ENCODE measurements around the gene LIPT2.

The LIPT2 gene

DNA sequence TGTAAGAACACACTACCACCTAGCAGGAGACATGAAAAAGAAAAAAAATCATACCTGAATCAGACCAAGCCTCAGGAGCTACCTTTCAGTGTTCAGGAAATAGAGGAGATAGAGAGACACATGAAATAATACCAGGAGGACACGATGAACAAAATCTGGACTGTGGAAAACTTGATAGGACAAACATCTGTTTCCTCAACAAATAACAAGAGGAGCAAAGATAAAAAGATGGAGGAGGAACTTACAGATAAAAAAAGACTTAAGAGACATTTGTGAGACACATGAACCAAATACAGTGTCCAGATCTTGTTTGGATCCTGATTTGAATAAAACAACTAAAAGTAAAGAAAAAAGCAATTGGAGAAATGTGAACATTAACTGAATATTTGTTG lies 13.8 kb downstream of the LIPT2 start:
- TF ChIP-seq RAD21 (IDR thresholded peaks at IDR 0.05; ENCODE audit: low read depth) (no peak), YY1 (IDR thresholded peaks at IDR 0.05; ENCODE audit: low read depth) (no peak), NFIC (IDR thresholded peaks at IDR 0.05) (no peak), CEBPB (IDR thresholded peaks at IDR 0.05) (no peak)
- TF ChIP-seq, protein P1, sequence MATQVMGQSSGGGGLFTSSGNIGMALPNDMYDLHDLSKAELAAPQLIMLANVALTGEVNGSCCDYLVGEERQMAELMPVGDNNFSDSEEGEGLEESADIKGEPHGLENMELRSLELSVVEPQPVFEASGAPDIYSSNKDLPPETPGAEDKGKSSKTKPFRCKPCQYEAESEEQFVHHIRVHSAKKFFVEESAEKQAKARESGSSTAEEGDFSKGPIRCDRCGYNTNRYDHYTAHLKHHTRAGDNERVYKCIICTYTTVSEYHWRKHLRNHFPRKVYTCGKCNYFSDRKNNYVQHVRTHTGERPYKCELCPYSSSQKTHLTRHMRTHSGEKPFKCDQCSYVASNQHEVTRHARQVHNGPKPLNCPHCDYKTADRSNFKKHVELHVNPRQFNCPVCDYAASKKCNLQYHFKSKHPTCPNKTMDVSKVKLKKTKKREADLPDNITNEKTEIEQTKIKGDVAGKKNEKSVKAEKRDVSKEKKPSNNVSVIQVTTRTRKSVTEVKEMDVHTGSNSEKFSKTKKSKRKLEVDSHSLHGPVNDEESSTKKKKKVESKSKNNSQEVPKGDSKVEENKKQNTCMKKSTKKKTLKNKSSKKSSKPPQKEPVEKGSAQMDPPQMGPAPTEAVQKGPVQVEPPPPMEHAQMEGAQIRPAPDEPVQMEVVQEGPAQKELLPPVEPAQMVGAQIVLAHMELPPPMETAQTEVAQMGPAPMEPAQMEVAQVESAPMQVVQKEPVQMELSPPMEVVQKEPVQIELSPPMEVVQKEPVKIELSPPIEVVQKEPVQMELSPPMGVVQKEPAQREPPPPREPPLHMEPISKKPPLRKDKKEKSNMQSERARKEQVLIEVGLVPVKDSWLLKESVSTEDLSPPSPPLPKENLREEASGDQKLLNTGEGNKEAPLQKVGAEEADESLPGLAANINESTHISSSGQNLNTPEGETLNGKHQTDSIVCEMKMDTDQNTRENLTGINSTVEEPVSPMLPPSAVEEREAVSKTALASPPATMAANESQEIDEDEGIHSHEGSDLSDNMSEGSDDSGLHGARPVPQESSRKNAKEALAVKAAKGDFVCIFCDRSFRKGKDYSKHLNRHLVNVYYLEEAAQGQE (IDR thresholded peaks at IDR 0.05; ENCODE audit: low read depth), result no peak

- TF ChIP-seq CEBPB (IDR thresholded peaks at IDR 0.05), result peak; percentile 67
- TF ChIP-seq ZBTB7A (IDR thresholded peaks at IDR 0.05; ENCODE audit: low read depth), result no peak
Measured at GRCh38 chr11:74478877-74479731, 14.4 kb downstream of the LIPT2 start.

DNA sequence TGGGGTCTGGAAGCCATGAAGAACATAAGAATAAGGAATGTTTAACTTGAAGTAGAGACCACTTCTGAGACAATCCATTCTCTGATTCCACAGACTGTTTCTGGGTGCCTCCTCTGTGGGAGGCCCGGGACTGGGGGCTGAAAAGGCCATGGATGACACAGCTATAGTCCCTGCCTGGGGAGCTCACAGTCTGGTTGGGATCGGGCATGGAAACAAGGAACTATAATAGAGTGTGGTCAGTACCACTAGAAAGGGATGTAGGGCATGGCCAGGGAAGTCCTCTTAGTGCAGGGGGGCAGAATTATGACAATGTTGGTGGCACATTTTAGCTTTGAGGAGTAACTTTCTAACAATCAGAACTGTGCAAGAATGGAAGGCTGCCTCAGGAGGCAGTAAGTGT lies 17.0 kb downstream of the LIPT2 start:
- TF ChIP-seq TAF1 (IDR thresholded peaks at IDR 0.05; ENCODE audit: low read depth), result no peak
- no peak for TF ChIP-seq TEAD4 (IDR thresholded peaks at IDR 0.05)
- TF ChIP-seq TCF12 (IDR thresholded peaks at IDR 0.05; ENCODE audit: low read depth), result no peak
- no peak for TF ChIP-seq MAX (IDR thresholded peaks at IDR 0.05)
- no peak for TF ChIP-seq FOXM1 (IDR thresholded peaks at IDR 0.05; ENCODE audit: borderline replicate concordance, low read depth)
- TF ChIP-seq, protein P1 (IDR thresholded peaks at IDR 0.05; ENCODE audit: low read depth), result no peak
- TF ChIP-seq EGR1 (IDR thresholded peaks at IDR 0.05), result no peak
- no peak for TF ChIP-seq USF1 (IDR thresholded peaks at IDR 0.05)
- TF ChIP-seq NFIC (IDR thresholded peaks at IDR 0.05), result no peak
- no peak for TF ChIP-seq CEBPB (IDR thresholded peaks at IDR 0.05)
- no peak for TF ChIP-seq CREB1 (IDR thresholded peaks at IDR 0.05; ENCODE audit: low read depth)
- TF ChIP-seq YY1 (IDR thresholded peaks at IDR 0.05; ENCODE audit: low read depth), result no peak
- no peak for TF ChIP-seq RAD21 (IDR thresholded peaks at IDR 0.05; ENCODE audit: low read depth)

GRCh38 chr11:74474316-74474715 lies 19.2 kb downstream of the LIPT2 start:
- TF ChIP-seq CREB1 (IDR thresholded peaks at IDR 0.05; ENCODE audit: low read depth) (no peak), TCF12 (IDR thresholded peaks at IDR 0.05; ENCODE audit: low read depth) (no peak), YY1 (IDR thresholded peaks at IDR 0.05; ENCODE audit: low read depth) (no peak), USF1 (IDR thresholded peaks at IDR 0.05) (no peak), RAD21 (IDR thresholded peaks at IDR 0.05; ENCODE audit: low read depth) (no peak), EGR1 (IDR thresholded peaks at IDR 0.05) (no peak)
- TF ChIP-seq, protein P1 (IDR thresholded peaks at IDR 0.05; ENCODE audit: low read depth), result no peak

DNA sequence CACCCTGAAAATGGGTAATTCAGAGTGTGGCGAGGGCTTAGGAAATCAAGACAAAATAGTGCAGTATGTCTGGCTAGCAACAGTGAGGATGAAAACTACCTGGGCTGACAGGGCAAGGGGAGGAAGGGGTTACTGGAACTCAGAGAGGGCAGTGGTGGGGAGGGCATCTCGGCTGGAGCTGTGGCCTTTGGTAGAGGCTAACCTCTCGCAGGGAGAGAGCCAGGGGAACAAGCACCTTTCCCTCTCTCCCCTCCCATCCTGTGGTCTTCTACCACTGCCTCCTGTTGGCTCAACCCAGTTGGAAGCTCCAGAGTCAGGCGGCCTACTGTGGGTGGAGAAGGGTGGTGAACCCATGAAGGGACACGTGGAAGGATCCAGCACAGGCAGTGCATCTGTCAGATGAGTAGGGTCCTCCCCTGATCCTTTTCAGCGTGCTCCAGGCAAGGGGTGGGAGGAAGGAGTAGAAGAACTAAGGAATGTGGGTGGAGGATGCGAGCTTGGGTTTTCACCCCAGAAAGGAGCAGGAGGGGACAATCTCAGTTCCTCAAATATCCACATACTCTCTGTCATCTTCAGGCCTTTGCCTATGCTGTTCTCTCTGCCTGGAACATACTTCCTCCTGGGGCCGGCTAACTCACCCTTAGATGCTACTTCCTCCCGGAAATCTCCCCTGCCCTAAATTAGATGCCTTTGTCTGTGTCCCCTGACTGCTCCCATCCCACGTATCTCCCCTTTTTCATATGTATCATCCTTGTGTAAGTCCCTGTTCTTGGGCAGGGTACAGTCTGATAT lies 19.9 kb downstream of the LIPT2 start:
- no peak for TF ChIP-seq TEAD4 (IDR thresholded peaks at IDR 0.05)
- no peak for TF ChIP-seq EGR1 (IDR thresholded peaks at IDR 0.05)

Measured in Ishikawa (cell line).